IMR-90 (cell line): ENCODE results near the gene AHSG. TPM values are rescaled to one million over a fixed set of nuclear protein-coding genes. Genes with fewer than 3 reads are reported as not detected.

Experiments
- ATAC-seq: fragments of 200-7000 bp; cut with Tn5 transposase; 2 replicates; pipeline ENCODE4 v1.9.1; 2020; ENCODE audit warnings: low read depth, mild to moderate bottlenecking, moderate library complexity
- BruUV-seq: library from RNA; stranded (reverse); fragments of 400-500 nt; replicated peaks from 2 replicates; lab custom pipeline; 2021; lab: Mats Ljungman, UMichigan
- CTCF ChIA-PET: fragments of 300-600 bp; formaldehyde crosslinking; extraction: SDS; loops from one replicate; lab custom pipeline; 2021; ENCODE audit warnings: antibody characterized with exemption; lab: Yijun Ruan, JAX
- POLR2A ChIA-PET: fragments of 300-600 bp; sonication (Branson Sonifier 250); formaldehyde crosslinking; loops from one replicate; lab custom pipeline; 2022; ENCODE audit warnings: antibody characterized with exemption; ENCODE audit not compliant: unreplicated experiment; lab: Charles Lee
- DNase-seq: peaks from one replicate; pipeline ENCODE4 v3.0.0; 2013
- H2AFZ ChIP-seq: replicated peaks from 2 replicates; pipeline ENCODE3; 2013; ENCODE audit warnings: low read length, mild to moderate bottlenecking; ENCODE audit not compliant: poor library complexity
- H2AK5ac ChIP-seq: 2 replicates; pipeline ENCODE4 v1.6.1; 2013; ENCODE audit warnings: low read depth, low read length, inconsistent platforms
- H2AK9ac ChIP-seq: replicated peaks from 2 replicates; pipeline ENCODE3; 2013; ENCODE audit warnings: mild to moderate bottlenecking, low read depth, low read length, moderate library complexity; ENCODE audit not compliant: poor library complexity
- H2BK120ac ChIP-seq: 2 replicates; pipeline ENCODE4 v1.6.1; 2013; ENCODE audit warnings: low read depth, low read length, inconsistent platforms
- H2BK15ac ChIP-seq: 3 replicates; pipeline ENCODE4 v1.6.1; 2013; ENCODE audit warnings: low read depth, low read length, inconsistent platforms
- H2BK20ac ChIP-seq: 2 replicates; pipeline ENCODE4 v1.6.1; 2013; ENCODE audit warnings: low read depth, mild to moderate bottlenecking, inconsistent platforms, low read length, moderate library complexity
- H2BK5ac ChIP-seq: 2 replicates; pipeline ENCODE4 v1.6.1; 2013; ENCODE audit warnings: mild to moderate bottlenecking, low read depth, low read length, inconsistent platforms; ENCODE audit not compliant: poor library complexity, severe bottlenecking
- H3K14ac ChIP-seq: replicated peaks from 2 replicates; pipeline ENCODE4 v1.6.1; 2013; ENCODE audit warnings: low read depth, low read length, inconsistent platforms
- H3K18ac ChIP-seq: 2 replicates; pipeline ENCODE4 v1.6.1; 2013; ENCODE audit warnings: low read depth, low read length, control low read depth
- H3K23ac ChIP-seq: 2 replicates; pipeline ENCODE4 v1.6.1; 2013; ENCODE audit warnings: low read depth, low read length, inconsistent platforms
- H3K27ac ChIP-seq: 2 replicates; pipeline ENCODE4 v1.5.1; 2013; ENCODE audit warnings: mild to moderate bottlenecking, control low read depth, low read length; ENCODE audit not compliant: insufficient read depth
- H3K27me3 ChIP-seq: 2 replicates; pipeline ENCODE4 v1.6.1; 2013; ENCODE audit warnings: low read length; ENCODE audit not compliant: control insufficient read depth, insufficient read depth
- H3K36me3 ChIP-seq: 2 replicates; pipeline ENCODE4 v1.6.1; 2013; ENCODE audit warnings: low read length, mixed read lengths; ENCODE audit not compliant: control insufficient read depth, insufficient read depth
- H3K4ac ChIP-seq: 2 replicates; pipeline ENCODE4 v1.6.1; 2013; ENCODE audit warnings: low read depth, low read length, inconsistent platforms
- H3K4me1 ChIP-seq: 2 replicates; pipeline ENCODE4 v1.6.1; 2013; ENCODE audit warnings: low read length, mixed read lengths; ENCODE audit not compliant: control insufficient read depth, insufficient read depth
- H3K4me2 ChIP-seq: 2 replicates; pipeline ENCODE4 v1.6.1; 2013; ENCODE audit warnings: low read depth, mild to moderate bottlenecking, control low read depth, low read length, moderate library complexity
- H3K4me3 ChIP-seq: 2 replicates; pipeline ENCODE4 v1.5.1; 2013; ENCODE audit warnings: low read depth, mild to moderate bottlenecking, control low read depth, low read length, moderate library complexity; ENCODE audit not compliant: insufficient read depth
- H3K56ac ChIP-seq: 2 replicates; pipeline ENCODE4 v1.6.1; 2013; ENCODE audit warnings: low read length, inconsistent platforms; ENCODE audit not compliant: insufficient read depth; ENCODE audit errors: extremely low read depth
- H3K79me1 ChIP-seq, 2 experiments: 2 replicates each; pipeline ENCODE4 v1.6.1; 2013; ENCODE audit warnings: low read length in 2 of 2, inconsistent platforms in 1 of 2, low read depth in 1 of 2
- H3K9ac ChIP-seq: 2 replicates; pipeline ENCODE4 v1.6.1; 2013; ENCODE audit warnings: low read depth, low read length, control low read depth
- H3K9me1 ChIP-seq: 2 replicates; pipeline ENCODE4 v1.6.1; 2013; ENCODE audit warnings: low read length, inconsistent platforms; ENCODE audit not compliant: insufficient read depth
- H3K9me3 ChIP-seq: 2 replicates; pipeline ENCODE4 v1.6.1; 2013; ENCODE audit warnings: low read length; ENCODE audit not compliant: control insufficient read depth, insufficient read depth
- H4K20me1 ChIP-seq: 2 replicates; pipeline ENCODE4 v1.6.1; 2013; ENCODE audit warnings: low read length, inconsistent platforms; ENCODE audit not compliant: insufficient read depth
- H4K5ac ChIP-seq: 2 replicates; pipeline ENCODE4 v1.6.1; 2013; ENCODE audit warnings: mild to moderate bottlenecking, low read depth, low read length, control low read depth
- H4K8ac ChIP-seq, 2 experiments: 2 replicates each; pipeline ENCODE4 v1.6.1; 2013; ENCODE audit warnings: low read depth in 2 of 2, low read length in 2 of 2, control low read depth in 1 of 2, inconsistent platforms in 1 of 2
- H4K91ac ChIP-seq: 2 replicates; pipeline ENCODE4 v1.6.1; 2013; ENCODE audit warnings: low read depth, low read length, inconsistent platforms; ENCODE audit not compliant: insufficient read depth
- BHLHE40 ChIP-seq: fragments of 150-350 bp; IDR thresholded peaks from 2 replicates; pipeline ENCODE4 v1.6.1; 2016; ENCODE audit warnings: mild to moderate bottlenecking, low read depth, low read length
- CEBPB ChIP-seq: IDR thresholded peaks from 2 replicates; pipeline ENCODE4 v1.6.1; 2012; ENCODE audit warnings: low read depth, low read length, improper control_type of control experiment
- CHD1 ChIP-seq: IDR thresholded peaks from 2 replicates; pipeline ENCODE4 v1.6.1; 2012; ENCODE audit warnings: low read depth, low read length, improper control_type of control experiment
- CTCF ChIP-seq: conservative IDR thresholded peaks from 2 replicates; pipeline ENCODE4 v1.5.1; 2012; ENCODE audit warnings: mild to moderate bottlenecking, low read depth, low read length, improper control_type of control experiment
- ELK1 ChIP-seq: fragments of 150-350 bp; IDR thresholded peaks from 2 replicates; pipeline ENCODE4 v1.6.1; 2016; ENCODE audit warnings: low read depth, mild to moderate bottlenecking, low read length, moderate library complexity, borderline replicate concordance
- FOS ChIP-seq: fragments of 150-350 bp; IDR thresholded peaks from 2 replicates; pipeline ENCODE4 v1.6.1; 2016; ENCODE audit warnings: low read depth, low read length
- MAFK ChIP-seq: IDR thresholded peaks from 2 replicates; pipeline ENCODE4 v1.6.1; 2012; ENCODE audit warnings: low read depth, low read length, improper control_type of control experiment
- MAZ ChIP-seq: IDR thresholded peaks from 2 replicates; pipeline ENCODE4 v1.6.1; 2012; ENCODE audit warnings: low read depth, mild to moderate bottlenecking, low read length, improper control_type of control experiment, moderate library complexity, borderline replicate concordance
- MXI1 ChIP-seq: IDR thresholded peaks from 2 replicates; pipeline ENCODE4 v1.6.1; 2012; ENCODE audit warnings: low read depth, mild to moderate bottlenecking, low read length, moderate library complexity, borderline replicate concordance
- NFE2L2 ChIP-seq: fragments of 150-350 bp; IDR thresholded peaks from 2 replicates; pipeline ENCODE4 v1.6.1; 2016; ENCODE audit warnings: low read depth, mild to moderate bottlenecking, low read length
- POLR2A ChIP-seq: IDR thresholded peaks from 2 replicates; pipeline ENCODE4 v1.6.1; 2012; ENCODE audit warnings: mild to moderate bottlenecking, low read depth, low read length
- RAD21 ChIP-seq: IDR thresholded peaks from 2 replicates; pipeline ENCODE4 v1.6.1; 2012; ENCODE audit warnings: low read length, improper control_type of control experiment
- RCOR1 ChIP-seq: IDR thresholded peaks from 2 replicates; pipeline ENCODE4 v1.6.1; 2012; ENCODE audit warnings: mild to moderate bottlenecking, low read length, improper control_type of control experiment; ENCODE audit not compliant: insufficient replicate concordance
- RFX5 ChIP-seq: IDR thresholded peaks from 2 replicates; pipeline ENCODE4 v1.8.0; 2012; ENCODE audit warnings: low read depth, mild to moderate bottlenecking, low read length, moderate library complexity
- SMC3 ChIP-seq: fragments of 150-350 bp; IDR thresholded peaks from 2 replicates; pipeline ENCODE4 v1.6.1; 2016; ENCODE audit warnings: low read depth, mild to moderate bottlenecking, antibody characterized with exemption, low read length, moderate library complexity
- USF2 ChIP-seq: fragments of 150-350 bp; IDR thresholded peaks from 2 replicates; pipeline ENCODE4 v1.6.1; 2017; ENCODE audit warnings: mild to moderate bottlenecking, antibody characterized with exemption, low read length, low read depth
- WGBS, 2 experiments: methylation state at CpG; one replicate each; pipeline versions ENCODE4 v1.1.5 to v1.1.7; 2013; ENCODE audit warnings: missing lambda C conversion rate in 2 of 2; ENCODE audit not compliant: insufficient read length in 1 of 2; ENCODE audit errors: extremely low coverage in 2 of 2; 5-methylcytosine and 5-hydroxymethylcytosine counted together
- dilution Hi-C: fragments of 300-500 bp; cut with HindIII; formaldehyde crosslinking; loops from one replicate; pipeline ENCODE4 v1.14.3; 2018; ENCODE audit warnings: low sequenced_read_pairs; ENCODE audit not compliant: unreplicated experiment
- in situ Hi-C: fragments of 300-500 bp; cut with MboI; formaldehyde crosslinking; loops from 3 replicates; pipeline ENCODE4 v1.14.3; 2019; ENCODE audit warnings: low sequenced_read_pairs, inconsistent platforms, mixed read lengths
- intact Hi-C: fragments of 100-400 bp; cut with micrococcal nuclease; formaldehyde crosslinking; loops from 2 replicates; pipeline ENCODE4 v1.10.0; 2022
- polyA plus RNA-seq, 3 experiments: library from polyadenylated mRNA; depleted of rRNA; stranded (reverse); fragments of >200 nt; gene quantifications; 2 replicates each; pipeline ENCODE4 v1.2.3, GENCODE V29; 2012; ENCODE audit warnings: low replicate concordance in 1 of 3
- total RNA-seq: library from RNA; depleted of rRNA; stranded (reverse); fragments of >200 nt; gene quantifications from 2 replicates; pipeline ENCODE4 v1.2.3, GENCODE V29; 2012

The AHSG gene
- total and polyA plus RNA-seq, 2 of the 4 experiments (the other 2 are of a cell fraction), result not detected

DNA sequence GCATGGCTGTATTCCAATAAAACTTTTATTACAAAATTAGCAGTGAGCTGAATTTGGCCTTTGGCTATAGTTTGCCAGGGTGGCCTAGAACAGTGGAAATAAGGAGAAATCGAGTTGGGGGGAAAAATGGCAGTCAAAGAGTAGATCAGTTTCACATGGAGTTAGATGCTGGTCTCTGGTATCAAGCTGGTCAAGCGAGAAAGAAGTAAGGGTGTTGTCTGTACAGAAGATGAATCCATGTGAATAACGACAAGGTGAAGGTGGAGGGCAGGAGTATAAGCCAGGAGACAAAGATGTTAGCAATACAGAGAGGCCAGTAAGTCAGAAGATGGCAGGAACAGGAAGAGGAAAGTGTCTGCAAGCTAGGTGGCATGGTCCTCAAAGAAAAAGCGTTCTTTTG lies 11.7 kb downstream of the AHSG start:
- BruUV-seq, result no TSS peak
- Histone ChIP-seq H2AK9ac (no peak overlapping the region), H3K4me3 (no peak overlapping the region), H4K8ac (no peak overlapping the region), H2AK5ac (no peak overlapping the region), H3K4me1 (no peaks in the 10 kb centered on the region), H3K14ac (no peak overlapping the region), H2AFZ (no peak overlapping the region), H4K91ac (no peak overlapping the region), H3K9ac (no peak overlapping the region), H4K20me1 (no peaks in the 10 kb centered on the region), H3K27me3 (peaks cover 5% of the 10 kb centered on the region), H3K27ac (no peak overlapping the region), H3K23ac (no peak overlapping the region), H3K9me1 (no peaks in the 10 kb centered on the region), H3K4ac (no peak overlapping the region), H2BK120ac (no peak overlapping the region), H2BK20ac (no peak overlapping the region), H2BK15ac (no peak overlapping the region), H3K36me3 (no peaks in the 10 kb centered on the region), H3K79me1 (no peaks in the 10 kb centered on the region), H2BK5ac (no peak overlapping the region), H3K4me2 (no peak overlapping the region), H3K56ac (no peak overlapping the region), H3K9me3 (no peaks in the 10 kb centered on the region), H4K5ac (no peak overlapping the region), H3K18ac (no peak overlapping the region)
- CTCF ChIA-PET, result no interaction called here
- whole genome bisulfite sequencing, 2 experiments, result 55% methylated on average over 2 of the region's 4 CpGs; no CpG with 5 or more reads in 1 of the 2 experiments
- DNase-seq (no peak), ATAC-seq (no peak)
- TF ChIP-seq RFX5 (no peak), NFE2L2 (no peak), FOS (no peak), SMC3 (no peak), POLR2A (no peak), CTCF (no peak), MXI1 (no peak), BHLHE40 (no peak), CHD1 (no peak), RAD21 (no peak), RCOR1 (no peak), MAFK (no peak), MAZ (no peak), USF2 (no peak), CEBPB (no peak), ELK1 (no peak)
- POLR2A ChIA-PET, result no interaction called here
- in situ Hi-C loops (no loop called here), dilution Hi-C loops (no loop called here), intact Hi-C loops (no loop called here)
